GM19351 (cell line): ENCODE data around the gene ABHD17B.
"Not testable (repeated sequence)": the region's sequence is repeated elsewhere in the genome, so short reads cannot be mapped to it uniquely, and the experiment has no call there.

Experiments used
- ATAC-seq: cut with Tn5 transposase; IDR thresholded peaks from one replicate; pipeline ENCODE4 v1.9.1; 2021; ENCODE audit warnings: mild to moderate bottlenecking, moderate library complexity; ENCODE audit not compliant: unreplicated experiment

The ABHD17B gene

GRCh38 chr9:71911061-71911907 is at the start of gene ABHD17B, which contains the start of gene C9orf85:
TSS of gene ABHD17B (minus strand) at chr9:71911193. CDS start at chr9:71875080, 36,113 bp downstream.
TSS of gene C9orf85 (plus strand) at chr9:71911639. CDS start at chr9:71911735, 96 bp downstream.
- ATAC-seq = peak; percentile 89

- ATAC-seq = peak; percentile 79
Observed at GRCh38 chr9:71955300-71955915, 44.4 kb upstream of the ABHD17B start.

- not testable (repeated sequence) for ATAC-seq
Observed at GRCh38 chr9:71954652-71955051, 43.7 kb upstream of the ABHD17B start.

- ATAC-seq = no peak
Observed at GRCh38 chr9:71944754-71945375, 33.9 kb upstream of the ABHD17B start.

GRCh38 chr9:71941998-71942567 is 31.1 kb upstream of the ABHD17B start:
- ATAC-seq = no peak

GRCh38 chr9:71941060-71941568 is 30.1 kb upstream of the ABHD17B start:
- ATAC-seq = no peak

- no peak for ATAC-seq
Observed at GRCh38 chr9:71937898-71938297, 26.9 kb upstream of the ABHD17B start.

GRCh38 chr9:71937070-71937625 is 26.2 kb upstream of the ABHD17B start:
- ATAC-seq = no peak

- no peak for ATAC-seq
Observed at GRCh38 chr9:71936066-71936465, 25.1 kb upstream of the ABHD17B start.

- no peak for ATAC-seq
Observed at GRCh38 chr9:71931166-71931565, 20.2 kb upstream of the ABHD17B start.

- ATAC-seq = no peak
Observed at GRCh38 chr9:71929791-71930440, 18.9 kb upstream of the ABHD17B start.

GRCh38 chr9:71929223-71929622 is 18.2 kb upstream of the ABHD17B start:
- no peak for ATAC-seq

- ATAC-seq = no peak
Observed at GRCh38 chr9:71928806-71929205, 17.8 kb upstream of the ABHD17B start.

- no peak for ATAC-seq
Observed at GRCh38 chr9:71928376-71928775, 17.4 kb upstream of the ABHD17B start.

- ATAC-seq = no peak
Observed at GRCh38 chr9:71925834-71926233, 14.8 kb upstream of the ABHD17B start.

GRCh38 chr9:71924576-71924975 is 13.6 kb upstream of the ABHD17B start:
- no peak for ATAC-seq

GRCh38 chr9:71921190-71921814 is 10.3 kb upstream of the ABHD17B start:
- no peak for ATAC-seq

- no peak for ATAC-seq
Observed at GRCh38 chr9:71920456-71921189, 9.6 kb upstream of the ABHD17B start.

GRCh38 chr9:71918419-71918818 is 7.4 kb upstream of the ABHD17B start:
- ATAC-seq = no peak
